GM19328 (cell line): Measurements from ENCODE around the gene ULK1.

Source experiments
- ATAC-seq: cut with Tn5 transposase; IDR thresholded peaks from one replicate; pipeline ENCODE4 v1.9.1; 2021; ENCODE audit warnings: mild to moderate bottlenecking, moderate library complexity; ENCODE audit not compliant: unreplicated experiment

The ULK1 gene

GRCh38 chr12:131919051-131919347 is 24.6 kb downstream of the ULK1 start:
- no peak for ATAC-seq

- ATAC-seq, result no peak
Measured at GRCh38 chr12:131919366-131920156, 25.1 kb downstream of the ULK1 start.

GRCh38 chr12:131920157-131920508 is 25.7 kb downstream of the ULK1 start:
- no peak for ATAC-seq

GRCh38 chr12:131920902-131921840 is 26.7 kb downstream of the ULK1 start:
- no peak for ATAC-seq

GRCh38 chr12:131921866-131922769 is 27.7 kb downstream of the ULK1 start:
- ATAC-seq, result no peak

- no peak for ATAC-seq
Measured at GRCh38 chr12:131922772-131923171, 28.4 kb downstream of the ULK1 start.

- ATAC-seq, result peak; percentile 70
Measured at GRCh38 chr12:131923260-131923659, 28.8 kb downstream of the ULK1 start.

- no peak for ATAC-seq
Measured at GRCh38 chr12:131927110-131928079, 33.0 kb downstream of the ULK1 start.

- peak; percentile 1 for ATAC-seq
Measured at GRCh38 chr12:131928080-131928710, 33.8 kb downstream of the ULK1 start.

- ATAC-seq, result peak; percentile 62
Measured at GRCh38 chr12:131928711-131929580, 34.5 kb downstream of the ULK1 start, which contains the start of gene PUS1. TSS of gene PUS1 (plus strand) at chr12:131929276. CDS start at chr12:131929723, 447 bp downstream.

- no peak for ATAC-seq
Measured at GRCh38 chr12:131929581-131930456, 35.4 kb downstream of the ULK1 start.

GRCh38 chr12:131930510-131930909 is 36.1 kb downstream of the ULK1 start:
- no peak for ATAC-seq

GRCh38 chr12:131933387-131933786 is 39.0 kb downstream of the ULK1 start:
- no peak for ATAC-seq

- ATAC-seq, result no peak
Measured at GRCh38 chr12:131934535-131934934, 40.1 kb downstream of the ULK1 start.

- no peak for ATAC-seq
Measured at GRCh38 chr12:131938082-131938481, 43.7 kb downstream of the ULK1 start.

GRCh38 chr12:131939007-131939406 is 44.6 kb downstream of the ULK1 start:
- ATAC-seq, result no peak

- ATAC-seq, result no peak
Measured at GRCh38 chr12:131940141-131940547, 45.7 kb downstream of the ULK1 start.
